HG03095 (cell line): ENCODE measurements around the gene UGT2B28.
"Not testable (repeated sequence)": the region's sequence is repeated elsewhere in the genome, so short reads cannot be mapped to it uniquely, and the experiment has no call there.

Source experiments
- ATAC-seq: cut with Tn5 transposase; IDR thresholded peaks from one replicate; pipeline ENCODE4 v1.9.1; 2021; ENCODE audit warnings: moderate library complexity; ENCODE audit not compliant: unreplicated experiment

The UGT2B28 gene

DNA sequence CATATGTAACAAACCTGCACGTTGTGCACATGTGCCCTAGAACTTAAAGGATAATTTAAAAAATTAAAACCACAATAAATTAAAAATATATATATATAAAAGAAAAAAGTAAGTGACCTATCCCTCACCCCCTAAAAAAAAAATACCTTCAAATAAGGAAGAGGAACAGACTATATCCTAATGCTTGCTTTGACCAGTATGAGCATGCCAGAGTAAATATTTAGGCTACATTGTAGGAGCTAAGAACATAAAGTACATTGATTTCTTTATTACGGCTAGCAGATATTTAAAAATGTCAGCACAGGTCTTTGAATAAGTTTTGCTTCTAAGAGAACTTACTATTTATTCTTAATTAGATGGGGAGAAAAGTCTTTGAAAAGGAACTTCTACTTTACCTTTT is 62.8 kb downstream of the UGT2B28 start:
- ATAC-seq, result not testable (repeated sequence)

- not testable (repeated sequence) for ATAC-seq
Observed at GRCh38 chr4:69343558-69344420, 63.5 kb downstream of the UGT2B28 start.
